ENCODE measurements around the gene LSAMP. TPM values are rescaled to one million over a fixed set of nuclear protein-coding genes. Genes with fewer than 3 reads are reported as not detected.

The LSAMP gene
- total and polyA plus RNA-seq, 9 of the 15 experiments (the other 6 are each of a cell fraction or from before 2014, with no cell fraction given): 0.09 to 0.11 TPM; not detected in 7

- TF ChIP-seq SIX5 (IDR thresholded peaks at IDR 0.05; ENCODE audit: borderline replicate concordance in 1 of 2, insufficient read depth in 1 of 2, low read depth in 1 of 2, low read length in 2 of 2) (no peak), DLX4 (CRISPR knock-in tag; IDR thresholded peaks at IDR 0.05) (no peak), MAFF (IDR thresholded peaks at IDR 0.05; ENCODE audit: low read length) (no peak), ARHGAP35 (IDR thresholded peaks at IDR 0.05; ENCODE audit: partially characterized antibody) (no peak), TRIM25 (IDR thresholded peaks at IDR 0.05; ENCODE audit: borderline replicate concordance) (no peak), ZFPM2 (CRISPR knock-in tag; IDR thresholded peaks at IDR 0.05) (no peak), JUN (IDR thresholded peaks at IDR 0.05; ENCODE audit: borderline replicate concordance, low read depth, low read length) (no peak), JUN (CRISPR knock-in tag; IDR thresholded peaks at IDR 0.05; ENCODE audit: borderline replicate concordance) (no peak), KAT8 (IDR thresholded peaks at IDR 0.05; ENCODE audit: low read depth) (no peak), ZNF41 (CRISPR knock-in tag; conservative IDR thresholded peaks at IDR 0.05) (no peak), ZNF407 (IDR thresholded peaks at IDR 0.05; ENCODE audit: low read depth) (no peak)
Measured at GRCh38 chr3:115808244-115808643, 637.0 kb downstream of the LSAMP start (continued).
